Osteocyte (in vitro differentiated cells): Measurements from ENCODE around the gene SH2B2. TPM values are rescaled to one million over a fixed set of nuclear protein-coding genes. Genes with fewer than 3 reads are reported as not detected.

Experiments
- DNase-seq: peaks from one replicate; pipeline ENCODE4 v3.0.0; 2021; ENCODE audit warnings: mixed read lengths; ENCODE audit not compliant: unreplicated experiment; ENCODE audit errors: extremely low spot score
- H3K27ac Mint-ChIP-seq: one replicate; pipeline ENCODE4 v1.8.0; 2021; ENCODE audit warnings: mild to moderate bottlenecking, mixed read lengths; ENCODE audit not compliant: unreplicated experiment
- H3K27me3 Mint-ChIP-seq: one replicate; pipeline ENCODE4 v1.8.0; 2021; ENCODE audit warnings: mixed read lengths; ENCODE audit not compliant: unreplicated experiment
- H3K36me3 Mint-ChIP-seq: one replicate; pipeline ENCODE4 v1.8.0; 2021; ENCODE audit warnings: mixed read lengths; ENCODE audit not compliant: unreplicated experiment
- H3K4me1 Mint-ChIP-seq: one replicate; pipeline ENCODE4 v1.8.0; 2021; ENCODE audit warnings: mixed read lengths; ENCODE audit not compliant: unreplicated experiment
- H3K4me3 Mint-ChIP-seq: one replicate; pipeline ENCODE4 v1.8.0; 2021; ENCODE audit warnings: mild to moderate bottlenecking, moderate library complexity, mixed read lengths; ENCODE audit not compliant: unreplicated experiment
- H3K9me3 Mint-ChIP-seq: one replicate; pipeline ENCODE4 v1.8.0; 2021; ENCODE audit warnings: mixed read lengths; ENCODE audit not compliant: unreplicated experiment
- total RNA-seq: library from RNA; stranded (reverse); gene quantifications from 2 replicates; pipeline ENCODE4 v1.2.1, GENCODE V29; 2021
- TF ChIP-seq, protein P1 (sequence below): fragments of 200-600 bp; sonication (generic); IDR thresholded peaks from 2 replicates; pipeline ENCODE4 v1.5.0; 2021; ENCODE audit warnings: antibody characterized with exemption, mild to moderate bottlenecking, moderate library complexity

SH2B2 gene
- total RNA-seq, 1 donor from 2014 or later = 8.3 TPM

DNA sequence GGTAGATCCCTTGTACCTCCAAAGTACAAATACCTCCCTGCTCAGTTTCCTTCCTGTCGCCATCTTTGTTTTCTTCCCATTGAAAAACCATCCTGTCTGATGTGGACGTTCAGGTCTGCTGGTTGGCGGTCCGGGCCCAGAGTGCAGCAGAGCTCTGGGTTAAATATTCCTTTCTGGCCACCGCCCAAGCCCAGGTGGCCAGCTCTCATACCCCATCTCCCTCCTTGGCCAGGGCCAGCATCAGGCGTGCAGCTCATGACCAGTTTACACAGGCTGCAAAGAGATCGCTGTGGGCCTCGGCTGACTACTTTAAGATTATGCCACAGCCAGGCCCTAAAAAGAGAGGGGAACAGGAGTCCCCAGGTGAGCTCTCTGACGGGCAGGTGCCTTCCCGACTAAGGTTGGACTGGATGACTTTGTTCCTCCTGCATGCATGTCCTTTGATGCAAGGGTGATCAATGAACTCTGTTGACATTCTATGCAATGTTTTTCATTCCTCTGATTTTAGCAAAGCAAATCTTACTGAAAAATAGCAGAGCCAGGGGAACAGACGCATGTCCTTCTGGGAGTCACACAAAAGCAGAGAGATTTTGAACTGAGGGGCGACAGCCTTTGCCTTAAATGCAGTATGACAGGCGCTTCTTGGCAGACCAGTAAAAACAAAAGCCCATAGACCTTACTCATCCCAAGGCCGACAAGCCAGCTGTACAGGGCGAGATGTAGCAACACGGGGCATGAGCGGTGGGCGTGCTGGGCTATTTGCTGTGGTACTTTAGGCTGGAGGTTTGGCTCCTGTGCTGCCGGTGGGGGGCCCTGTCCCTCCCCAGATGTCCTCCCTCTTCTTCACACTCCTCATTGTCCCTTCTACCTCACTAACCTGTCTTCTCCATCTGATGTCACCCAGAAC, 33.3 kb upstream of the SH2B2 start:
- TF ChIP-seq, protein P1, sequence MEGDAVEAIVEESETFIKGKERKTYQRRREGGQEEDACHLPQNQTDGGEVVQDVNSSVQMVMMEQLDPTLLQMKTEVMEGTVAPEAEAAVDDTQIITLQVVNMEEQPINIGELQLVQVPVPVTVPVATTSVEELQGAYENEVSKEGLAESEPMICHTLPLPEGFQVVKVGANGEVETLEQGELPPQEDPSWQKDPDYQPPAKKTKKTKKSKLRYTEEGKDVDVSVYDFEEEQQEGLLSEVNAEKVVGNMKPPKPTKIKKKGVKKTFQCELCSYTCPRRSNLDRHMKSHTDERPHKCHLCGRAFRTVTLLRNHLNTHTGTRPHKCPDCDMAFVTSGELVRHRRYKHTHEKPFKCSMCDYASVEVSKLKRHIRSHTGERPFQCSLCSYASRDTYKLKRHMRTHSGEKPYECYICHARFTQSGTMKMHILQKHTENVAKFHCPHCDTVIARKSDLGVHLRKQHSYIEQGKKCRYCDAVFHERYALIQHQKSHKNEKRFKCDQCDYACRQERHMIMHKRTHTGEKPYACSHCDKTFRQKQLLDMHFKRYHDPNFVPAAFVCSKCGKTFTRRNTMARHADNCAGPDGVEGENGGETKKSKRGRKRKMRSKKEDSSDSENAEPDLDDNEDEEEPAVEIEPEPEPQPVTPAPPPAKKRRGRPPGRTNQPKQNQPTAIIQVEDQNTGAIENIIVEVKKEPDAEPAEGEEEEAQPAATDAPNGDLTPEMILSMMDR = no peak
- H3K9me3 Mint-ChIP-seq = no peaks in the 10 kb centered on the region
- H3K4me1 Mint-ChIP-seq = no peaks in the 10 kb centered on the region
- H3K36me3 Mint-ChIP-seq = peaks cover 17% of the 10 kb centered on the region
- no peak overlapping the region for H3K27ac Mint-ChIP-seq
- no peak for DNase-seq
- no peaks in the 10 kb centered on the region for H3K27me3 Mint-ChIP-seq
- H3K4me3 Mint-ChIP-seq = no peak overlapping the region

DNA sequence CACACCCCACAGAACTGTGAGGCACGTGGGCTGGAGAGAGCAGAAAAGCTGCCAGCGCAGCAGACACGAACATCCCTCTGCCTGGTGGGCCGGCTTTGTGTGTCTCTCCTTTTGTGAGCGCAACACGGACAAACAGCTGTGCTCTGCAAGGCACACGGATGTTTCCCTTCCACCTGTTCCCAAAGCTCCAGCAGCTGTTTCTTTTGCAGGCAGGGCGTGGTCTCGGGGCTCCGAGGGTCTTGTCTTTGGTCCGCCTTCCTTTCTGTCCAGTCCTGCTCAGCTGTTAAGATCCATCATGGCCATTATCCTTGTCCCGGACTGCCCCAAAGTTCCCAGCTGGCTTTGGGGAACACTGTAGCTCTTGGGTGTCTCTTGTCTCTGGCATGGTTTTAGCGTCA, 32.7 kb upstream of the SH2B2 start:
- H3K27ac Mint-ChIP-seq = no peak overlapping the region
- no peaks in the 10 kb centered on the region for H3K4me1 Mint-ChIP-seq
- no peaks in the 10 kb centered on the region for H3K27me3 Mint-ChIP-seq
- no peak overlapping the region for H3K4me3 Mint-ChIP-seq
- TF ChIP-seq, protein P1 = no peak
- DNase-seq = no peak
- H3K36me3 Mint-ChIP-seq = peaks cover 17% of the 10 kb centered on the region
- H3K9me3 Mint-ChIP-seq = no peaks in the 10 kb centered on the region

DNA sequence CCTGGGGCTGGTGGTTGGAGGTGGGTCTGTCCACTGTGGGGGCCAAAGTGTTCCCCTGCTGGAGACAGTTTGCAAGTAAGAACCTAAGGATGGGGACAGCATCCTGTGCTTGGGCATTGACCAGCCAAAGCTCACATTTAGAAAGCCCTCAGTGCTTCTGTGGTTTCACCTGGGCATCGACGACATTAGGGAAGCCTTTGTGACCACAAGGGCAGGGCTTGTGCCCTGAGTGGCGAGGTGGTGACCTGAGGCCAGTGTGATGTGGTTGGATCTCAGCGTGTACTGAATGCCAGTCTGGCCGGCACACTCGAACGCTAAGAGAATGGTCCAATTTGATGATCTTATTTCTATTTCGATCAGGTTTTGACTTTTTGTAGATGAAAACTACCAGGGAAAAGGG, 32.1 kb upstream of the SH2B2 start:
- TF ChIP-seq, protein P1 = no peak
- Mint-ChIP-seq H3K27me3 (no peaks in the 10 kb centered on the region), H3K27ac (no peak overlapping the region), H3K36me3 (peaks cover 14% of the 10 kb centered on the region), H3K4me3 (no peak overlapping the region), H3K9me3 (no peaks in the 10 kb centered on the region), H3K4me1 (no peaks in the 10 kb centered on the region)
- no peak for DNase-seq

DNA sequence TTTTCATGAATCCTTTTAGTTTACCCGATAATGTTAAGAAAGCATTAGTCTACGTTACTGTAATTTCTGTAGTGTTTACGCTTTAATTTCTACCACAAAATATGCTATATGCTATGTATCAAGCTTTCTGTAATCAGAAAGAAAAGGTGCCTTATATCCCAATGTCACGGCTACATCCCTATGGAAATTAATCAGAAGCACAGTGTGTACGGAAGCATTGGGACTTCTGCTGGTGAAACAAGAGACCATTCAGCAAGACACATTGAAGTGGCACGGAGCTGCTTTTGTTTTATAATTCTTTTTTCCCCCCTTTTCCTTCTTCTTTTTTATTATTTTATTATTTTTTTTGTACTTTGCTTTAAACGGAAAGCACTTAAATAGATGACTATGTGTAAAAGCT, 31.2 kb upstream of the SH2B2 start:
- Mint-ChIP-seq H3K27me3 (no peaks in the 10 kb centered on the region), H3K4me3 (no peak overlapping the region), H3K27ac (no peak overlapping the region), H3K4me1 (no peaks in the 10 kb centered on the region), H3K36me3 (peaks cover 9% of the 10 kb centered on the region), H3K9me3 (no peaks in the 10 kb centered on the region)
- TF ChIP-seq, protein P1 = no peak
- no peak for DNase-seq

DNA sequence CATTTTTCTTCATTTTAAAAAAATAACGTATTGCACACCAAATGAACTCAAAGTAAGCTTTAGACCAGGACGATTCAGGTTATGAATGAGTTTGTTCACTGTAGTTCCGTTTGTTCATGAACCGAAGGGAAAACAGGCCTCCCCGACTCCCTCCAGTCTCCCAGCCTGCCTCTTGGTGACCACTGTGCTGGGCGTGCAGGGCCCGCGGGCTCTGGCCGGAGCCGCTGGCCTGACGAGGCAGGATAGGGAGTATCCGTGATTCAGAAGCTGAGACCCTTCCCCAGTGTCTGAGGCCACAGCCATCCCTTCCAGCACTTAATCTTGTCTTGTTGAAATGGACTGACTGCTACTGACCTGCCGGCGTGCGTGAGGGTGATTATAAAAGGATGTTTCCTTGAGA, 30.8 kb upstream of the SH2B2 start:
- H3K9me3 Mint-ChIP-seq = no peaks in the 10 kb centered on the region
- no peak overlapping the region for H3K27ac Mint-ChIP-seq
- H3K36me3 Mint-ChIP-seq = peaks cover 8% of the 10 kb centered on the region
- no peaks in the 10 kb centered on the region for H3K27me3 Mint-ChIP-seq
- H3K4me3 Mint-ChIP-seq = no peak overlapping the region
- DNase-seq = no peak
- TF ChIP-seq, protein P1 = no peak
- no peaks in the 10 kb centered on the region for H3K4me1 Mint-ChIP-seq
